Hepatocyte (in vitro differentiated cells): ENCODE results near the gene TFR2.

Experiments
- EZH2 ChIP-seq: fragments of 200-600 bp; sonication (generic); IDR thresholded peaks from 2 replicates; pipeline ENCODE4 v1.6.1; 2016; ENCODE audit warnings: antibody characterized with exemption, mild to moderate bottlenecking, borderline replicate concordance
- EZH2phosphoT487 ChIP-seq: fragments of 200-600 bp; sonication (generic); IDR thresholded peaks from one replicate; pipeline ENCODE4 v1.6.1; 2018; ENCODE audit warnings: antibody characterized with exemption, mild to moderate bottlenecking, low read depth, moderate library complexity; ENCODE audit not compliant: unreplicated experiment, severe bottlenecking
- TF ChIP-seq, protein P1 (sequence below): fragments of 200-600 bp; sonication (generic); IDR thresholded peaks from 2 replicates; pipeline ENCODE4 v1.5.1; 2016; ENCODE audit warnings: antibody characterized with exemption, mild to moderate bottlenecking; ENCODE audit not compliant: poor library complexity

DNA sequence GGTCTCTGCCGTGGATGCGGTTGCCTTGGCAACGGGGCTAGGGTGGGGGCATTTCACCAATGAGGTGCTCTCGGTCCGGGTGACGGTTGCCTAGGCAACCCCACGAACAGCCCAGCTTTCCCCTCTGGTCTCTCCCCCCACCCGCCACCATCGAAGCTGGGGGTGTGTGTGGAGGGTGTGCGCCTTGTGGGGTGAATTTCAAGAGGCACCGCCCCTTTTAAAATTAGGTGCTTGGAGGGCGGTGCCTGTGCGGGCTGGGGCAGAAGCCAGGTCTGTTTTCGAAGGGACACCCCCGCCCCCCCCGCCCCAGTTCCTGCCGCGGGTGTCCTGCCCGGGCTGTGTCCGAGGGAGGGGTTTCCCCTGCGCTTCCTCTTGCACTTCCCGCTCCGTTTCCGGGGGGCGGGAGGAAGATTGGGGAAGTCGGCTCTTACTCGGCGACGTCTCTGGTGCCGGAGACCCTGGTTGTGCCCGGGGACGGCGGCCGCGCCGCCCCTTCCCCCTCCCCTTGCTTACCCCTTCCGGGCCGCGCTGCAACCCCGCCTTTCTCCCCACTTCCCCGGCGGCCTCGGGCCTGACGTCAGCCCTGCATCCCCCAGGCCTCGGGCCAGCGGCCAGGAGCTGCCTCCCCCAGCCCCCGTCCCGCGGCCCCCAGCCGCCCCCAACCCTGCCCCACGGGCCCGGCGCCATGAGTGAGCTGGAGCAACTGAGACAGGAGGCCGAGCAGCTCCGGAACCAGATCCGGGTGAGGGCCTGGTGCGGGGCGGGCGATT, 34.4 kb upstream of the TFR2 start:
- TF ChIP-seq, protein P1, sequence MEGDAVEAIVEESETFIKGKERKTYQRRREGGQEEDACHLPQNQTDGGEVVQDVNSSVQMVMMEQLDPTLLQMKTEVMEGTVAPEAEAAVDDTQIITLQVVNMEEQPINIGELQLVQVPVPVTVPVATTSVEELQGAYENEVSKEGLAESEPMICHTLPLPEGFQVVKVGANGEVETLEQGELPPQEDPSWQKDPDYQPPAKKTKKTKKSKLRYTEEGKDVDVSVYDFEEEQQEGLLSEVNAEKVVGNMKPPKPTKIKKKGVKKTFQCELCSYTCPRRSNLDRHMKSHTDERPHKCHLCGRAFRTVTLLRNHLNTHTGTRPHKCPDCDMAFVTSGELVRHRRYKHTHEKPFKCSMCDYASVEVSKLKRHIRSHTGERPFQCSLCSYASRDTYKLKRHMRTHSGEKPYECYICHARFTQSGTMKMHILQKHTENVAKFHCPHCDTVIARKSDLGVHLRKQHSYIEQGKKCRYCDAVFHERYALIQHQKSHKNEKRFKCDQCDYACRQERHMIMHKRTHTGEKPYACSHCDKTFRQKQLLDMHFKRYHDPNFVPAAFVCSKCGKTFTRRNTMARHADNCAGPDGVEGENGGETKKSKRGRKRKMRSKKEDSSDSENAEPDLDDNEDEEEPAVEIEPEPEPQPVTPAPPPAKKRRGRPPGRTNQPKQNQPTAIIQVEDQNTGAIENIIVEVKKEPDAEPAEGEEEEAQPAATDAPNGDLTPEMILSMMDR = no peak
- TF ChIP-seq EZH2 (no peak), EZH2phosphoT487 (no peak)
